Prostate gland (tissue), 2 donors: ENCODE measurements around the gene WAC. TPM values are rescaled to one million over a fixed set of nuclear protein-coding genes. Genes with fewer than 3 reads are reported as not detected.
A peak's percentile ranks its signal among the peaks of the same experiment; 100 is the strongest.
"Not testable (repeated sequence)": the region's sequence is repeated elsewhere in the genome, so short reads cannot be mapped to it uniquely, and the experiment has no call there.

ENCODE experiments used
- DNase-seq: peaks from one replicate; pipeline ENCODE4 v3.0.0-alpha.2; 2019; ENCODE audit warnings: low spot score
- H3K27ac ChIP-seq, 2 donors: fragments of 200-600 bp; sonication (generic); 2 replicates each; pipeline ENCODE4 v1.5.1; 2017 to 2019
- H3K27me3 ChIP-seq: fragments of 200-600 bp; sonication (generic); replicated peaks from 2 replicates; pipeline ENCODE4 v1.5.1; 2019; ENCODE audit not compliant: insufficient read depth
- H3K36me3 ChIP-seq, 2 donors: fragments of 200-600 bp; sonication (generic); 1 replicate in 1 of 2; 2 replicates in 1 of 2; pipeline versions ENCODE4 v1.5.1 to v1.8.1; 2017 to 2019
- H3K4me1 ChIP-seq: fragments of 200-600 bp; sonication (generic); replicated peaks from 2 replicates; pipeline ENCODE4 v1.5.1; 2019
- H3K4me3 ChIP-seq, 2 donors: fragments of 200-600 bp; sonication (generic); 2 replicates each; pipeline ENCODE4 v1.5.1; 2017 to 2019
- H3K9me3 ChIP-seq: fragments of 200-600 bp; sonication (generic); 2 replicates; pipeline ENCODE4 v1.5.1; 2017
- POLR2A ChIP-seq: fragments of 450-650 bp; IDR thresholded peaks from one replicate; pipeline ENCODE4 v1.6.1; 2016; ENCODE audit warnings: antibody characterized with exemption, mild to moderate bottlenecking
- POLR2AphosphoS5 ChIP-seq: sonication (generic); formaldehyde crosslinking; IDR thresholded peaks from one replicate; pipeline ENCODE4 v1.6.1; 2017; ENCODE audit warnings: antibody characterized with exemption
- WGBS: methylation state at CpG from one replicate; pipeline ENCODE4 v1.1.5; 2018; 5-methylcytosine and 5-hydroxymethylcytosine counted together
- intact Hi-C: fragments of 100-400 bp; cut with DNase I; formaldehyde crosslinking; loops from one replicate; pipeline ENCODE4 v1.14.2; 2022
- total RNA-seq, 2 donors: library from RNA; depleted of rRNA; stranded (reverse); fragments of >200 nt; gene quantifications; one replicate each; pipeline ENCODE4 v1.1.0, GENCODE V29; 2016
- TF ChIP-seq, protein P1 (sequence below), 4 experiments: fragments of 200-600 bp in 2 of 4; fragments of 450-650 bp in 2 of 4; sonication (generic) in 2 of 4; IDR thresholded peaks; 1 replicate in 3 of 4; 2 replicates in 1 of 4; pipeline ENCODE4 v1.5.1; 2016 to 2019; ENCODE audit warnings: antibody characterized with exemption in 4 of 4, mild to moderate bottlenecking in 2 of 4, moderate library complexity in 2 of 4

The WAC gene, protein sequence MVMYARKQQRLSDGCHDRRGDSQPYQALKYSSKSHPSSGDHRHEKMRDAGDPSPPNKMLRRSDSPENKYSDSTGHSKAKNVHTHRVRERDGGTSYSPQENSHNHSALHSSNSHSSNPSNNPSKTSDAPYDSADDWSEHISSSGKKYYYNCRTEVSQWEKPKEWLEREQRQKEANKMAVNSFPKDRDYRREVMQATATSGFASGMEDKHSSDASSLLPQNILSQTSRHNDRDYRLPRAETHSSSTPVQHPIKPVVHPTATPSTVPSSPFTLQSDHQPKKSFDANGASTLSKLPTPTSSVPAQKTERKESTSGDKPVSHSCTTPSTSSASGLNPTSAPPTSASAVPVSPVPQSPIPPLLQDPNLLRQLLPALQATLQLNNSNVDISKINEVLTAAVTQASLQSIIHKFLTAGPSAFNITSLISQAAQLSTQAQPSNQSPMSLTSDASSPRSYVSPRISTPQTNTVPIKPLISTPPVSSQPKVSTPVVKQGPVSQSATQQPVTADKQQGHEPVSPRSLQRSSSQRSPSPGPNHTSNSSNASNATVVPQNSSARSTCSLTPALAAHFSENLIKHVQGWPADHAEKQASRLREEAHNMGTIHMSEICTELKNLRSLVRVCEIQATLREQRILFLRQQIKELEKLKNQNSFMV
- 100 to 1,000 TPM; 107 to 143 TPM for total RNA-seq

DNA sequence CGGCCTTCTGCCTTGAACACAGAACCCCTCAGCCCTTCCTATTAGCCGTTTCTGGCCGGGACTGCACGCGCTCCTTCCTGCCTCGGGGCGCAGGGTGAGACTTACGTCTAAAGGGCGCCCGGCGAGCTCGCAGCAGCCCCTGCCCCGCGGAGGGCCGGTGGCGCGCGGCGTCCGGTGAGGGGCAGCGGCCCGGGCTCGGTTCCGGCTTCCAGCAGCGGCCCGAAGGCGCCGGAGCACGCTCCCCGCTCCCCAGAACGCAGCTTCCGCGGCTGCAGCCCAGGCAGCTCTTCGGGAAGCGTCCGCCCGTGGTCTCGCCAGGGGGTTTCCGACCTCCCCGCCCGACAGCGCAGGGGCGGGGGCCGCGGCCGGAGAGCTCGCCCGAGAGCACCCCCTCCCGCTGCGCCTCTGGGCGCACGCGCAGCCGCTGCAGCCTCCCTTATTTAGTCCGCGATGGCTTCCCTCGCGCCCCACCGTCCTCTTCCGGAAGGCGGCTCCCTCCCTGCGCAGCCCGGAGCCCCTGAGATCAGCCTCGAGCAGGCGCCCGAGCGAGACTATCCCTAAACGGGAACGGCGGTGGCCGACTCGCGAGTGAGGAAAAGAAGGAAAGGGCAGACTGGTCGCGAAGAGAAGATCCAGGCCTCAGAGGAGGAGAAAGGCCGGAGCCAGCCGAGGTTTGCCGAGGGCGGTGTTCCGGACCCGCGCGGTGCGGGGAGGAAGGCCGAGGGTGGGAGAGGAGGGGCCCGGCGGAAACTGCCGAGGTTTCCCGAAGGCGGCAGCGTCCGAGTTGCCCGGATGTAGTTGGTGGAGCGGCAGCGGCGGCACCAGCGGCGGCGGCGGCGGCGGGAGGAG is at the start of gene WAC:
Gene WAC, plus strand, starts transcription at position 782 of the 849 bp plus-strand sequence. CDS start 462 bp downstream, outside the sequence.
- H3K36me3 ChIP-seq, result peaks cover 0 to 3% of the 10 kb centered on the region in 2 donors
- TF ChIP-seq POLR2AphosphoS5, result peak; percentile 91
- TF ChIP-seq, protein P1, sequence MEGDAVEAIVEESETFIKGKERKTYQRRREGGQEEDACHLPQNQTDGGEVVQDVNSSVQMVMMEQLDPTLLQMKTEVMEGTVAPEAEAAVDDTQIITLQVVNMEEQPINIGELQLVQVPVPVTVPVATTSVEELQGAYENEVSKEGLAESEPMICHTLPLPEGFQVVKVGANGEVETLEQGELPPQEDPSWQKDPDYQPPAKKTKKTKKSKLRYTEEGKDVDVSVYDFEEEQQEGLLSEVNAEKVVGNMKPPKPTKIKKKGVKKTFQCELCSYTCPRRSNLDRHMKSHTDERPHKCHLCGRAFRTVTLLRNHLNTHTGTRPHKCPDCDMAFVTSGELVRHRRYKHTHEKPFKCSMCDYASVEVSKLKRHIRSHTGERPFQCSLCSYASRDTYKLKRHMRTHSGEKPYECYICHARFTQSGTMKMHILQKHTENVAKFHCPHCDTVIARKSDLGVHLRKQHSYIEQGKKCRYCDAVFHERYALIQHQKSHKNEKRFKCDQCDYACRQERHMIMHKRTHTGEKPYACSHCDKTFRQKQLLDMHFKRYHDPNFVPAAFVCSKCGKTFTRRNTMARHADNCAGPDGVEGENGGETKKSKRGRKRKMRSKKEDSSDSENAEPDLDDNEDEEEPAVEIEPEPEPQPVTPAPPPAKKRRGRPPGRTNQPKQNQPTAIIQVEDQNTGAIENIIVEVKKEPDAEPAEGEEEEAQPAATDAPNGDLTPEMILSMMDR (IDR thresholded peaks at IDR 0.05), result peak in 2 of 4 experiments; percentile 4 to 44
- peak; percentile 86 for TF ChIP-seq POLR2A
- DNase-seq, result peak; percentile 92
- no peaks in the 10 kb centered on the region for H3K9me3 ChIP-seq
- intact Hi-C loops, result no loop called here
- WGBS, result under 1% methylated on average over 55 of the region's 102 CpGs
- H3K27ac ChIP-seq, result peak within 1 kb of the TSS; percentile 98 to 99
- H3K4me3 ChIP-seq, result peak within 1 kb of the TSS; percentile 85 to 95
- no peaks in the 10 kb centered on the region for H3K4me1 ChIP-seq
- no peaks in the 10 kb centered on the region for H3K27me3 ChIP-seq

DNA sequence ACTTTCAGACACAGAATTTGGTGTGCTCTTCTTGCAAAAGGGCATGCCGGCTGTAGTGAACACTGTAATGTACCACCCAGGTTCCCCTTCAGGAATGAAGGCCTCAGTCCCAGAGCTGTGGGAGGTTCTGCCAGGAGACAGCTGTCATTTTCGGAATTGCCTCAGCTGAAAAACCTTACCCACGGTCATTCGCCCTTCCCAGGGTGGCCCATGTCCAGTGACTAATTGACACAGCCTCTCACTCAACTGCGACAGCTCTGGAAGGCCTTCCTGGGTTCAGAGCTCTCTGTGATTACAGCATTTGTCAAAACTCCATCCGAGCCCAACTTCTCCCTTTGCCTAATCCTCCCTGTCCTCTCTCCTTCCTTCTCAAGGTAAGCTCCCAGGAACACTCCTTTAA is 43.7 kb upstream of the WAC start:
- intact Hi-C loops, result no loop called here
- Histone ChIP-seq H3K4me3 (no peak overlapping the region), H3K36me3 (no peaks in the 10 kb centered on the region), H3K27me3 (no peaks in the 10 kb centered on the region), H3K4me1 (no peaks in the 10 kb centered on the region), H3K27ac (no peak overlapping the region), H3K9me3 (no peaks in the 10 kb centered on the region)
- no peak for TF ChIP-seq POLR2A
- TF ChIP-seq, protein P1 (IDR thresholded peaks at IDR 0.05), result no peak
- TF ChIP-seq POLR2AphosphoS5, result no peak
- DNase-seq, result no peak
- WGBS, result 99% methylated on average over 6 of the region's 6 CpGs

DNA sequence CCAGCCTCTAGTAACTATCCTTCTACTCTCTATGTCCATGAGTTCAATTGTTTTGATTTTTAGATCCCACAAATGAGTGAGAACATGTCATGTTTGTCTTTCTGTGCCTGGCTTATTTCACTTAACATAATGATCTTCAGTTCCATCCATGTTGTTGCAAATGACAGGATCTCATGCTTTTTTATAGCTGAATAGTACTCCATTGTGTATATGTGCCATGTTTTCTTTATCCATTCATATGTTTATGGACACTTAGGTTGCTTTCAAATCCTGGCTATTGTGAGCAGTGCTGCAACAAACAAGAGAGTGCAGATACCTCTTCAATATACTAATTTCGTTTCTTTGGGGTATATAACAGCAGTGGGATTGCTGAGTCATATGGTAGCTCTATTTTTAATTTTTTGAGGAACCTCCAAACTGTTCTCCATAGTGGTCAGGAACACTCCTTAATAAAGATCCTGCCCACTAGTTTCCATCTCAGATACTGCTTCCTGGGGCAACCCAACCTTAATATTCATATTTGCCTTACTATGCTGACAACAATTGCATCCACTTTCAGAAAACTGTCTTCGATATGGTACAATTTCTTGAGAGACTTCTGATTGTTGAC is 42.6 kb upstream of the WAC start:
- H3K9me3 ChIP-seq, DNase-seq, H3K4me3 ChIP-seq, intact Hi-C loops, H3K27ac ChIP-seq, H3K27me3 ChIP-seq, H3K4me1 ChIP-seq, H3K36me3 ChIP-seq: not testable (repeated sequence)
- 92% methylated on average over 2 of the region's 2 CpGs for WGBS

DNA sequence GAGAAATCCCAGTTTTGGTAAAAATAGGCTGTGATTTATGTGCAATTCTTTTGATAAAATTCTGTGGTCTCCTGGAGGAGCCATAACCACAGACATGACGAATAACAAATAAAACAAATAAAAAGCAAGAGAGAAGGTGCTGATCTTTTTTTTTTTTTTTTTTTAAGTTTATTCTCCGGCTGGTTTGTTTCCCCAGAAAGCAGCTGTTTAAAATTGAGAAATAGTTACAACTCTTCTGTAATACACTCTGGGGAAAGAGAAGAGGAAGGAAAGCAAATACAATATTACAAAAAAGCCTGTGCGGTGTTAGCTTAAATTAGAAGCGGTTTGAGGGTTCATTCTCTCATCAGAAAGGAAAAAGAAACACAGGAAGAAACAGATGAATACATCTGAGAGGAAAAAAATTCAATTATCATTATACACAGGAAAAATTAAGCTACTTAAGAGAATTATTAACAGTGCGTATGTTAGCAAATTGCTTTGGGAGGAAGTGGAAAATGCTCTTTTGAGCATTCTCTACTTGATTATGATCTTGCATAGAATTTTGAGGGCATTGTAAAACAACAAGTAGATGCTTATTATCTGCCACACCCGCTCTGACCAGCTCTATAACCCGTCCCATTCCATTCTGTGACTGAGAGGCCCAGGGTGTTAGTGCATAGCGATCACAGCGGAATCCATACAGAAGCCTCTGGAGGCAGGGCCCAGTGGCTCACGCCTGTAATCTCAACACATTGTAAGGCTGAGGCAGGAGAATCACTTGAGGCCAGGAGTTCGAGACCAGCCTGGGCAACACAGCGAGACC is 40.6 kb upstream of the WAC start:
- no peak overlapping the region for H3K4me3 ChIP-seq
- no peaks in the 10 kb centered on the region for H3K27me3 ChIP-seq
- H3K36me3 ChIP-seq, result no peaks in the 10 kb centered on the region
- DNase-seq, result no peak
- no peaks in the 10 kb centered on the region for H3K4me1 ChIP-seq
- no peak overlapping the region for H3K27ac ChIP-seq
- TF ChIP-seq, protein P1 (IDR thresholded peaks at IDR 0.05), result no peak
- TF ChIP-seq POLR2AphosphoS5 (no peak), POLR2A (no peak)
- intact Hi-C loops, result no loop called here
- WGBS, result 64% methylated on average over 12 of the region's 12 CpGs
- no peaks in the 10 kb centered on the region for H3K9me3 ChIP-seq
